SK-N-SH (cell line): ENCODE results near the gene ENDOD1. TPM values are rescaled to one million over a fixed set of nuclear protein-coding genes. Genes with fewer than 3 reads are reported as not detected.

ENCODE experiments used
- CTCF ChIA-PET: fragments of 300-600, 350-600 bp; formaldehyde crosslinking; extraction: SDS; loops from one replicate; lab custom pipeline; 2021; lab: Yijun Ruan, JAX
- POLR2A ChIA-PET: fragments of 350-600 bp; sonication (Branson Sonifier 250); formaldehyde crosslinking; extraction: SDS; loops from one replicate; lab custom pipeline; 2020; ENCODE audit warnings: antibody characterized with exemption, inconsistent platforms; lab: Yijun Ruan, JAX
- DNase-seq: peaks from one replicate; pipeline ENCODE4 v3.0.0; 2012
- H2AFZ ChIP-seq: fragments of 200-600 bp; sonication (generic); 2 replicates; pipeline ENCODE4 v1.8.1; 2016; ENCODE audit warnings: antibody characterized with exemption, mild to moderate bottlenecking, low read depth
- H3F3A ChIP-seq: fragments of 200-600 bp; sonication (generic); replicated peaks from 2 replicates; pipeline ENCODE3; 2016; ENCODE audit warnings: antibody characterized with exemption, mild to moderate bottlenecking; ENCODE audit not compliant: insufficient read depth
- H3K27ac ChIP-seq, 2 experiments: fragments of 200-500 bp in 1 of 2; fragments of 200-600 bp in 1 of 2; sonication (Bioruptor generic) in 1 of 2; sonication (generic), shearing (Covaris generic) in 1 of 2; 2 replicates each; pipeline versions ENCODE4 v1.5.1 to v1.6.1; 2014 to 2016; ENCODE audit warnings: low read depth in 2 of 2, inconsistent platforms in 1 of 2, low read length in 1 of 2, mild to moderate bottlenecking in 1 of 2, mixed read lengths in 1 of 2
- H3K27me3 ChIP-seq: fragments of 200-600 bp; sonication (generic), shearing (Covaris generic); 2 replicates; pipeline ENCODE4 v1.6.1; 2016; ENCODE audit warnings: mixed run types; ENCODE audit not compliant: insufficient read depth
- H3K36me3 ChIP-seq, 2 experiments: fragments of 200-500 bp in 1 of 2; fragments of 200-600 bp in 1 of 2; sonication (Bioruptor generic) in 1 of 2; sonication (generic) in 1 of 2; replicated peaks in 1 of 2; 2 replicates each; pipeline versions ENCODE3 to v1.5.1; 2014 to 2016; ENCODE audit warnings: low read length in 1 of 2, mild to moderate bottlenecking in 1 of 2; ENCODE audit not compliant: insufficient read depth in 2 of 2, control insufficient read depth in 1 of 2
- H3K4me1 ChIP-seq, 2 experiments: fragments of 200-500 bp in 1 of 2; fragments of 200-600 bp in 1 of 2; sonication (Bioruptor generic) in 1 of 2; sonication (generic), shearing (Covaris generic) in 1 of 2; 2 replicates each; pipeline versions ENCODE4 v1.5.1 to v1.6.1; 2014 to 2016; ENCODE audit warnings: low read depth in 1 of 2, low read length in 1 of 2, mixed run types in 1 of 2; ENCODE audit not compliant: insufficient read depth in 2 of 2, control insufficient read depth in 1 of 2
- H3K4me2 ChIP-seq: fragments of 200-600 bp; sonication (generic), shearing (Covaris generic); 2 replicates; pipeline ENCODE4 v1.6.1; 2017; ENCODE audit warnings: mixed run types
- H3K4me3 ChIP-seq, 2 experiments: fragments of 200-500 bp in 1 of 2; fragments of 200-600 bp in 1 of 2; sonication (Bioruptor generic) in 1 of 2; sonication (generic), shearing (Covaris generic) in 1 of 2; 2 replicates each; pipeline versions ENCODE4 v1.5.1 to v1.8.1; 2014 to 2016; ENCODE audit warnings: low read depth in 2 of 2, inconsistent platforms in 1 of 2, low read length in 1 of 2, mild to moderate bottlenecking in 1 of 2, mixed read lengths in 1 of 2, moderate library complexity in 1 of 2
- H3K79me2 ChIP-seq: fragments of 200-600 bp; sonication (generic); 2 replicates; pipeline ENCODE4 v1.8.1; 2017; ENCODE audit warnings: mild to moderate bottlenecking; ENCODE audit not compliant: insufficient read depth
- H3K9ac ChIP-seq: fragments of 200-600 bp; sonication (generic); 2 replicates; pipeline ENCODE4 v1.6.1; 2017; ENCODE audit warnings: mixed run types
- H3K9me2 ChIP-seq: fragments of 200-600 bp; sonication (generic); 2 replicates; pipeline ENCODE4 v1.6.1; 2017; ENCODE audit warnings: mixed run types
- H3K9me3 ChIP-seq: fragments of 200-600 bp; sonication (generic); 2 replicates; pipeline ENCODE4 v1.6.1; 2017; ENCODE audit warnings: mixed run types, mild to moderate bottlenecking, moderate library complexity
- H4K20me1 ChIP-seq: fragments of 200-600 bp; sonication (generic); 2 replicates; pipeline ENCODE4 v1.6.1; 2017; ENCODE audit warnings: mild to moderate bottlenecking, mixed run types; ENCODE audit not compliant: insufficient read depth
- CTCF ChIP-seq: fragments of 200-600 bp; sonication (generic); IDR thresholded peaks from 2 replicates; pipeline ENCODE4 v1.6.1; 2017; ENCODE audit warnings: antibody characterized with exemption, mild to moderate bottlenecking, moderate library complexity
- EP300 ChIP-seq, 2 experiments: IDR thresholded peaks; 2 replicates each; pipeline versions ENCODE4 v1.4.0 to v1.6.1; 2012; ENCODE audit warnings: borderline replicate concordance in 1 of 2, low read depth in 1 of 2, low read length in 1 of 2
- FOXM1 ChIP-seq: IDR thresholded peaks from 2 replicates; pipeline ENCODE4 v1.4.0; 2012; ENCODE audit warnings: low read depth, mild to moderate bottlenecking
- GATA2 ChIP-seq: sonication (generic); formaldehyde crosslinking; IDR thresholded peaks from 2 replicates; pipeline ENCODE4 v1.5.0; 2020; ENCODE audit warnings: mild to moderate bottlenecking, missing genetic modification reagents
- JUND ChIP-seq: IDR thresholded peaks from 2 replicates; pipeline ENCODE4 v1.4.0; 2012
- MAX ChIP-seq: IDR thresholded peaks from 2 replicates; pipeline ENCODE4 v1.4.0; 2012; ENCODE audit warnings: low read depth
- NFIC ChIP-seq: IDR thresholded peaks from 2 replicates; pipeline ENCODE4 v1.4.0; 2012; ENCODE audit warnings: borderline replicate concordance
- RAD21 ChIP-seq: IDR thresholded peaks from 2 replicates; pipeline ENCODE4 v1.6.1; 2012; ENCODE audit warnings: mild to moderate bottlenecking, low read length
- RCOR1 ChIP-seq: fragments of 150-350 bp; IDR thresholded peaks from 2 replicates; pipeline ENCODE4 v1.6.1; 2017; ENCODE audit warnings: antibody characterized with exemption, low read length
- REST ChIP-seq: IDR thresholded peaks from 2 replicates; pipeline ENCODE4 v1.6.1; 2012; ENCODE audit warnings: mild to moderate bottlenecking, low read depth, low read length, moderate library complexity
- RFX5 ChIP-seq: IDR thresholded peaks from 2 replicates; pipeline ENCODE4 v1.6.1; 2012; ENCODE audit warnings: mild to moderate bottlenecking, improper control_type of control experiment, low read length
- RXRA ChIP-seq: IDR thresholded peaks from 2 replicates; pipeline ENCODE4 v1.4.0; 2012; ENCODE audit warnings: low read depth, mild to moderate bottlenecking, borderline replicate concordance
- SMC3 ChIP-seq: IDR thresholded peaks from 2 replicates; pipeline ENCODE4 v1.6.1; 2012; ENCODE audit warnings: low read depth, low read length, improper control_type of control experiment
- TEAD4 ChIP-seq: IDR thresholded peaks from 2 replicates; pipeline ENCODE4 v1.4.0; 2012; ENCODE audit warnings: mild to moderate bottlenecking, borderline replicate concordance; ENCODE audit not compliant: insufficient read depth
- USF2 ChIP-seq: fragments of 150-350 bp; IDR thresholded peaks from 2 replicates; pipeline ENCODE4 v1.6.1; 2017; ENCODE audit warnings: antibody characterized with exemption, low read length, low read depth, borderline replicate concordance
- YY1 ChIP-seq: IDR thresholded peaks from 2 replicates; pipeline ENCODE4 v1.4.0; 2012; ENCODE audit warnings: low read depth, mild to moderate bottlenecking
- ZBTB33 ChIP-seq: IDR thresholded peaks from 2 replicates; pipeline ENCODE4 v1.4.0; 2012; ENCODE audit warnings: low read depth, borderline replicate concordance
- WGBS: methylation state at CpG from one replicate; pipeline ENCODE4 v1.1.6; 2017; ENCODE audit warnings: low lambda C conversion rate; 5-methylcytosine and 5-hydroxymethylcytosine counted together
- polyA plus RNA-seq, 3 experiments: library from polyadenylated mRNA; depleted of rRNA; stranded (reverse); fragments of >200 nt; gene quantifications; 2 replicates each; pipeline ENCODE4 v1.2.3, GENCODE V29; 2012

Gene ENDOD1
- polyA plus RNA-seq, 1 of the 3 experiments (the other 2 are of a cell fraction): 15.0 TPM

- Histone ChIP-seq H3K4me1 (peaks cover 4 to 8% of the 10 kb centered on the region in 2 experiments; a peak in 3 of 4 replicates), H3K79me2 (no peaks in the 10 kb centered on the region), H3K27ac (no peak overlapping the region), H3K4me3 (no peak overlapping the region), H3F3A (no peaks in the 10 kb centered on the region), H3K4me2 (no peak overlapping the region), H3K36me3 (no peaks in the 10 kb centered on the region), H3K9me3 (no peaks in the 10 kb centered on the region), H2AFZ (no peak overlapping the region), H3K9ac (no peak overlapping the region), H3K9me2 (no peaks in the 10 kb centered on the region), H3K27me3 (no peaks in the 10 kb centered on the region), H4K20me1 (no peaks in the 10 kb centered on the region)
- TF ChIP-seq SMC3 (peak; percentile 16; the same call in 1 of the 2 replicates), REST (no peak), CTCF (peak; percentile 28; the same call in 1 of the 2 replicates), RAD21 (peak; percentile 41; the same call in 1 of the 2 replicates)
- no peak for DNase-seq
- ChIA-PET CTCF (interaction anchor here (1.1 to 1.2 kb wide), 2 partner anchors 9 to 37 kb away, joined by 3 to 4 read pairs; no protein-coding TSS in a partner anchor), POLR2A (no interaction called here)
- 56% methylated on average over 2 of the region's 2 CpGs for WGBS
Measured at GRCh38 chr11:95138448-95138847, 48.8 kb downstream of the ENDOD1 start.

GRCh38 chr11:95140397-95141033 is 50.9 kb downstream of the ENDOD1 start:
- H3F3A ChIP-seq: peaks cover 6% of the 10 kb centered on the region
- DNase-seq: no peak
- H2AFZ ChIP-seq: no peak overlapping the region
- 96% methylated on average over 4 of the region's 4 CpGs for WGBS
- H3K27me3 ChIP-seq: no peaks in the 10 kb centered on the region
- no peaks in the 10 kb centered on the region for H3K9me2 ChIP-seq
- H3K4me3 ChIP-seq: no peak overlapping the region
- H3K27ac ChIP-seq: no peak overlapping the region
- ChIA-PET POLR2A (no interaction called here), CTCF (interaction anchor here (1.3 kb wide), 1 partner anchor 19 kb away, joined by 3 read pairs; no protein-coding TSS in a partner anchor)
- no peaks in the 10 kb centered on the region for H3K9me3 ChIP-seq
- TF ChIP-seq FOXM1 (no peak), USF2 (no peak), GATA2 (CRISPR knock-in tag) (no peak), RAD21 (no peak), TEAD4 (no peak), RCOR1 (no peak), RXRA (no peak), MAX (no peak), RFX5 (no peak), YY1 (no peak), NFIC (no peak), JUND (no peak), EP300 (IDR thresholded peaks at IDR 0.05; ENCODE audit: borderline replicate concordance in 1 of 2, low read depth in 1 of 2, low read length in 1 of 2) (no peak), ZBTB33 (no peak)
- H3K4me2 ChIP-seq: no peak overlapping the region
- H3K9ac ChIP-seq: no peak overlapping the region
- no peaks in the 10 kb centered on the region for H3K36me3 ChIP-seq
- H4K20me1 ChIP-seq: no peaks in the 10 kb centered on the region
- peaks cover 0 to 7% of the 10 kb centered on the region in 2 experiments; a peak in 3 of 4 replicates for H3K4me1 ChIP-seq
- no peaks in the 10 kb centered on the region for H3K79me2 ChIP-seq
